HepG2 (cell line): ENCODE measurements around the gene IGFBP6. TPM values are rescaled to one million over a fixed set of nuclear protein-coding genes. Genes with fewer than 3 reads are reported as not detected.

ENCODE experiments used
- GTF3A ChIP-seq: sonication (generic); formaldehyde crosslinking; conservative IDR thresholded peaks from 2 replicates; pipeline ENCODE4 v1.4.0; 2020; ENCODE audit warnings: mild to moderate bottlenecking, missing genetic modification reagents
- HOXD1 ChIP-seq: sonication (generic); formaldehyde crosslinking; IDR thresholded peaks from 2 replicates; pipeline ENCODE4 v1.5.0; 2020; ENCODE audit warnings: missing genetic modification reagents
- MED13 ChIP-seq: sonication (generic); formaldehyde crosslinking; IDR thresholded peaks from 2 replicates; pipeline ENCODE4 v1.5.0; 2020; ENCODE audit warnings: missing genetic modification reagents
- NCOA5 ChIP-seq: sonication (generic); formaldehyde crosslinking; IDR thresholded peaks from 2 replicates; pipeline ENCODE4 v1.4.0; 2020; ENCODE audit warnings: missing genetic modification reagents
- SMYD3 ChIP-seq: sonication (generic); formaldehyde crosslinking; IDR thresholded peaks from 2 replicates; pipeline ENCODE4 v1.8.1; 2023; ENCODE audit warnings: mild to moderate bottlenecking, missing genetic modification reagents
- SOX13 ChIP-seq, 3 experiments: fragments of 450-650 bp in 1 of 3; sonication (generic) in 1 of 3; formaldehyde crosslinking in 1 of 3; IDR thresholded peaks in 2 of 3; conservative IDR thresholded peaks in 1 of 3; 2 replicates each; pipeline versions ENCODE4 v1.5.0 to v1.6.1; 2016 to 2020; ENCODE audit warnings: antibody characterized with exemption in 1 of 3, mild to moderate bottlenecking in 1 of 3, missing compliant biosample characterization in 1 of 3, missing genetic modification reagents in 1 of 3, moderate library complexity in 1 of 3
- SP4 ChIP-seq: sonication (generic); formaldehyde crosslinking; IDR thresholded peaks from 2 replicates; pipeline ENCODE4 v1.8.1; 2023; ENCODE audit warnings: mild to moderate bottlenecking, missing genetic modification reagents
- TBX3 ChIP-seq: fragments of 450-650 bp; IDR thresholded peaks from 2 replicates; pipeline ENCODE4 v1.6.1; 2017; ENCODE audit warnings: antibody characterized with exemption, mild to moderate bottlenecking, inconsistent platforms, borderline replicate concordance
- ZMAT3 ChIP-seq: sonication (generic); formaldehyde crosslinking; conservative IDR thresholded peaks from 2 replicates; pipeline ENCODE4 v1.7.0; 2021; ENCODE audit warnings: missing genetic modification reagents
- ZNF225 ChIP-seq: sonication (generic); formaldehyde crosslinking; IDR thresholded peaks from 2 replicates; pipeline ENCODE4 v1.4.0; 2020; ENCODE audit warnings: mild to moderate bottlenecking, missing genetic modification reagents
- ZNF567 ChIP-seq: sonication (generic); formaldehyde crosslinking; IDR thresholded peaks from 2 replicates; pipeline ENCODE4 v1.8.1; 2023; ENCODE audit warnings: mild to moderate bottlenecking, missing genetic modification reagents, borderline replicate concordance
- ZSCAN31 ChIP-seq: sonication (generic); formaldehyde crosslinking; IDR thresholded peaks from 2 replicates; pipeline ENCODE4 v1.5.0; 2020; ENCODE audit warnings: low read depth, mild to moderate bottlenecking, missing genetic modification reagents
- polyA plus RNA-seq, 8 experiments: library from polyadenylated mRNA; depleted of rRNA in 3 of 8; stranded (reverse) in 7 of 8; unstranded in 1 of 8; fragments of >200 nt; fragmentation: Illumina TruSeq in 4 of 8; extraction: Trizol in 4 of 8; gene quantifications; 2 replicates each; pipeline versions ENCODE4 v1.2.1 to v1.2.3, GENCODE V29; 2011 to 2016; ENCODE audit warnings: low read depth in 4 of 8, missing spikeins in 1 of 8, mixed read lengths in 1 of 8; ENCODE audit not compliant: insufficient read depth in 1 of 8
- total RNA-seq, 5 experiments: library from RNA; depleted of rRNA; stranded (reverse); fragments of >200 nt; fragmentation: Illumina TruSeq; extraction: Trizol; gene quantifications; 2 replicates each; pipeline ENCODE4 v1.2.3, GENCODE V29; 2016; ENCODE audit warnings: low read depth in 1 of 5
- TF ChIP-seq, protein P1 (sequence below): sonication (generic); formaldehyde crosslinking; IDR thresholded peaks from 2 replicates; pipeline ENCODE4 v1.5.0; 2020; ENCODE audit warnings: missing genetic modification reagents
- TF ChIP-seq, protein P2 (sequence below): IDR thresholded peaks from 2 replicates; pipeline ENCODE4 v1.6.1; 2012; ENCODE audit warnings: inconsistent platforms
- TF ChIP-seq, protein P3 (sequence below): IDR thresholded peaks from 2 replicates; pipeline ENCODE4 v1.6.1; 2016; ENCODE audit warnings: missing biosample characterization, missing genetic modification reagents, low read depth
- TF ChIP-seq, protein P4 (sequence below): sonication (generic); IDR thresholded peaks from 2 replicates; pipeline ENCODE4 v1.6.1; 2016; ENCODE audit warnings: low read depth, borderline replicate concordance
- TF ChIP-seq, protein P5 (sequence below): sonication (generic); formaldehyde crosslinking; IDR thresholded peaks from 2 replicates; pipeline ENCODE4 v1.5.0; 2020; ENCODE audit warnings: mild to moderate bottlenecking, missing genetic modification reagents, moderate library complexity
- TF ChIP-seq, protein P6 (sequence below): sonication (generic); formaldehyde crosslinking; IDR thresholded peaks from 2 replicates; pipeline ENCODE4 v1.8.0; 2022; ENCODE audit warnings: mild to moderate bottlenecking, missing genetic modification reagents, moderate library complexity
- TF ChIP-seq, protein P7 (sequence below): sonication (generic); formaldehyde crosslinking; IDR thresholded peaks from 2 replicates; pipeline ENCODE4 v1.4.0; 2020; ENCODE audit warnings: missing genetic modification reagents

IGFBP6 gene
- total and polyA plus RNA-seq, 2 of the 13 experiments (the other 11 are each of a cell fraction or from before 2014, with no cell fraction given) = 3.9 to 25.2 TPM

DNA sequence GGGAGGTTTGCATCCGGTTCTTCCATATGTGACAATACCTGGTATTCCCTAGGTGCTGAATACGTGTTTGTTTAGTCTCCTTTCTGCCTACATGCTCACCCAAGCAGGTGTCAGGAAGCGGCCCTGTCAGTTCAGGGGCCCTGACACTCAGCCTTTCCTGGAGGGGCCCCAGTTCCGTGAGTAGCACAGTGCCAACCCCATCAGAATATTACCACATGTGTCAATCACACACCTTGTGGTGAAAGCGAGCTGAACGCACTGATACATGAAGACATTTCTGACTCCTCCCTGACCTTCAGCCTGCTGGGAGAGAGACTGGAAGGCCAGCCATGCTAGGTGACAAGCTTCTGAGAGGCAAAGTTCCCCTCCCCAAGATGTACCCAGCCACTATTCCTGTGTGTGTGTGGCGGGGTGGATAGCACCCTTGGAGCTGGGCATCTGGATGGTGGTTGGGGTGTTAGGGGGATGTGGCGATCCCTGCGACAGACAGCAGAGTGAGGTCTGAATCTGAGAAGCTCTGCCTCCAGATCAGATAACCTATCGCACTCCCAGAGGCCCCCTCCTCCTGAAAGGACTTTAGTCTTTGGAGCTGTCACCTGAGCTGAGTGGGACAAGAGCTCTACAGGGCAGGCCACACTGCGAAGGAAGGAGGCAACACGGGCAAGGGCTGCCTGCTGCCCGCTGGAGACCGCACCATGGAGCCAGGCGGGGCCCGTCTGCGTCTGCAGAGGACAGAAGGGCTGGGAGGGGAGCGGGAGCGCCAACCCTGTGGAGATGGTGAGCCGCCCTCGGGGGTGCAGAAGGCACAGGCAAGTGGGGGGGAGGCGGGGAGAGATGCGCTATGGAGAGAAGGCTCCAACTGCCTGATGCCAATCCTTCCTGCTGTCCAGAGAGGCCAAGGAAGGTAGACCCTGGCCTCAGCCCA, 5.7 kb downstream of the IGFBP6 start, which contains the start of gene SOAT2 (continued):
- TF ChIP-seq, protein P1, sequence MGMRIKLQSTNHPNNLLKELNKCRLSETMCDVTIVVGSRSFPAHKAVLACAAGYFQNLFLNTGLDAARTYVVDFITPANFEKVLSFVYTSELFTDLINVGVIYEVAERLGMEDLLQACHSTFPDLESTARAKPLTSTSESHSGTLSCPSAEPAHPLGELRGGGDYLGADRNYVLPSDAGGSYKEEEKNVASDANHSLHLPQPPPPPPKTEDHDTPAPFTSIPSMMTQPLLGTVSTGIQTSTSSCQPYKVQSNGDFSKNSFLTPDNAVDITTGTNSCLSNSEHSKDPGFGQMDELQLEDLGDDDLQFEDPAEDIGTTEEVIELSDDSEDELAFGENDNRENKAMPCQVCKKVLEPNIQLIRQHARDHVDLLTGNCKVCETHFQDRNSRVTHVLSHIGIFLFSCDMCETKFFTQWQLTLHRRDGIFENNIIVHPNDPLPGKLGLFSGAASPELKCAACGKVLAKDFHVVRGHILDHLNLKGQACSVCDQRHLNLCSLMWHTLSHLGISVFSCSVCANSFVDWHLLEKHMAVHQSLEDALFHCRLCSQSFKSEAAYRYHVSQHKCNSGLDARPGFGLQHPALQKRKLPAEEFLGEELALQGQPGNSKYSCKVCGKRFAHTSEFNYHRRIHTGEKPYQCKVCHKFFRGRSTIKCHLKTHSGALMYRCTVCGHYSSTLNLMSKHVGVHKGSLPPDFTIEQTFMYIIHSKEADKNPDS (CRISPR knock-in tag) = no peak
- TF ChIP-seq SMYD3 (CRISPR knock-in tag) (no peak), MED13 (no peak), TBX3 (peak; percentile 59; the same call in 1 of the 2 replicates), ZNF225 (CRISPR knock-in tag) (no peak), ZMAT3 (CRISPR knock-in tag) (0 out of 2 replicates have a peak, but pooled peaks have one; percentile 34), ZSCAN31 (CRISPR knock-in tag) (no peak), NCOA5 (CRISPR knock-in tag) (no peak), SP4 (peak; percentile 39; the same call in 1 of the 2 replicates), HOXD1 (CRISPR knock-in tag) (no peak), GTF3A (CRISPR knock-in tag) (0 out of 2 replicates have a peak, but pooled peaks have one; percentile 73), SOX13 (IDR thresholded peaks at IDR 0.05) (0 out of 2 replicates have a peak, but pooled peaks have one; percentile 7), SOX13 (CRISPR knock-in tag; conservative IDR thresholded peaks at IDR 0.05 in 1 of 2, IDR thresholded peaks at IDR 0.05 in 1 of 2) (peak in 1 of 2 experiments; percentile 49; a peak in 1 of 4 replicates), ZNF567 (peak; percentile 57; the same call in 1 of the 2 replicates)
- TF ChIP-seq, protein P2, sequence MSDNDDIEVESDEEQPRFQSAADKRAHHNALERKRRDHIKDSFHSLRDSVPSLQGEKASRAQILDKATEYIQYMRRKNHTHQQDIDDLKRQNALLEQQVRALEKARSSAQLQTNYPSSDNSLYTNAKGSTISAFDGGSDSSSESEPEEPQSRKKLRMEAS = peak; percentile 60; the same call in 1 of the 2 replicates
- TF ChIP-seq, protein P3, sequence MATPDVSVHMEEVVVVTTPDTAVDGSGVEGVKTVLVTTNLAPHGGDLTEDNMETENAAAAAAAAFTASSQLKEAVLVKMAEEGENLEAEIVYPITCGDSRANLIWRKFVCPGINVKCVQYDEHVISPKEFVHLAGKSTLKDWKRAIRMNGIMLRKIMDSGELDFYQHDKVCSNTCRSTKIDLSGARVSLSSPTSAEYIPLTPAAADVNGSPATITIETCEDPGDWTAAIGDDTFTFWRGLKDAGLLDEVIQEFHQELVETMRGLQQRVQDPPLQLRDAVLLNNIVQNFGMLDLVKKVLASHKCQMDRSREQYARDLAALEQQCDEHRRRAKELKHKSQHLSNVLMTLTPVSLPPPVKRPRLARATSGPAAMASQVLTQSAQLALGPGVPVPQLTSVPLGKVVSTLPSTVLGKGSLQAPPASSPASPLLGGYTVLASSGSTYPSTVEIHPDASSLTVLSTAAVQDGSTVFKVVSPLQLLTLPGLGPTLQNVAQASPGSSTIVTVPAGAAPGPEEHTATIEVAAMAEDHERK = no peak
- TF ChIP-seq, protein P4, sequence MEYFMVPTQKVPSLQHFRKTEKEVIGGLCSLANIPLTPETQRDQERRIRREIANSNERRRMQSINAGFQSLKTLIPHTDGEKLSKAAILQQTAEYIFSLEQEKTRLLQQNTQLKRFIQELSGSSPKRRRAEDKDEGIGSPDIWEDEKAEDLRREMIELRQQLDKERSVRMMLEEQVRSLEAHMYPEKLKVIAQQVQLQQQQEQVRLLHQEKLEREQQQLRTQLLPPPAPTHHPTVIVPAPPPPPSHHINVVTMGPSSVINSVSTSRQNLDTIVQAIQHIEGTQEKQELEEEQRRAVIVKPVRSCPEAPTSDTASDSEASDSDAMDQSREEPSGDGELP = peak; percentile 68; the same call in 1 of the 2 replicates
- TF ChIP-seq, protein P5, sequence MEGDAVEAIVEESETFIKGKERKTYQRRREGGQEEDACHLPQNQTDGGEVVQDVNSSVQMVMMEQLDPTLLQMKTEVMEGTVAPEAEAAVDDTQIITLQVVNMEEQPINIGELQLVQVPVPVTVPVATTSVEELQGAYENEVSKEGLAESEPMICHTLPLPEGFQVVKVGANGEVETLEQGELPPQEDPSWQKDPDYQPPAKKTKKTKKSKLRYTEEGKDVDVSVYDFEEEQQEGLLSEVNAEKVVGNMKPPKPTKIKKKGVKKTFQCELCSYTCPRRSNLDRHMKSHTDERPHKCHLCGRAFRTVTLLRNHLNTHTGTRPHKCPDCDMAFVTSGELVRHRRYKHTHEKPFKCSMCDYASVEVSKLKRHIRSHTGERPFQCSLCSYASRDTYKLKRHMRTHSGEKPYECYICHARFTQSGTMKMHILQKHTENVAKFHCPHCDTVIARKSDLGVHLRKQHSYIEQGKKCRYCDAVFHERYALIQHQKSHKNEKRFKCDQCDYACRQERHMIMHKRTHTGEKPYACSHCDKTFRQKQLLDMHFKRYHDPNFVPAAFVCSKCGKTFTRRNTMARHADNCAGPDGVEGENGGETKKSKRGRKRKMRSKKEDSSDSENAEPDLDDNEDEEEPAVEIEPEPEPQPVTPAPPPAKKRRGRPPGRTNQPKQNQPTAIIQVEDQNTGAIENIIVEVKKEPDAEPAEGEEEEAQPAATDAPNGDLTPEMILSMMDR = peak; percentile 20; the same call in 1 of the 2 replicates
- TF ChIP-seq, protein P6, sequence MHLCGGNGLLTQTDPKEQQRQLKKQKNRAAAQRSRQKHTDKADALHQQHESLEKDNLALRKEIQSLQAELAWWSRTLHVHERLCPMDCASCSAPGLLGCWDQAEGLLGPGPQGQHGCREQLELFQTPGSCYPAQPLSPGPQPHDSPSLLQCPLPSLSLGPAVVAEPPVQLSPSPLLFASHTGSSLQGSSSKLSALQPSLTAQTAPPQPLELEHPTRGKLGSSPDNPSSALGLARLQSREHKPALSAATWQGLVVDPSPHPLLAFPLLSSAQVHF (CRISPR knock-in tag) = peak; percentile 83; the same call in 1 of the 2 replicates
- TF ChIP-seq, protein P7, sequence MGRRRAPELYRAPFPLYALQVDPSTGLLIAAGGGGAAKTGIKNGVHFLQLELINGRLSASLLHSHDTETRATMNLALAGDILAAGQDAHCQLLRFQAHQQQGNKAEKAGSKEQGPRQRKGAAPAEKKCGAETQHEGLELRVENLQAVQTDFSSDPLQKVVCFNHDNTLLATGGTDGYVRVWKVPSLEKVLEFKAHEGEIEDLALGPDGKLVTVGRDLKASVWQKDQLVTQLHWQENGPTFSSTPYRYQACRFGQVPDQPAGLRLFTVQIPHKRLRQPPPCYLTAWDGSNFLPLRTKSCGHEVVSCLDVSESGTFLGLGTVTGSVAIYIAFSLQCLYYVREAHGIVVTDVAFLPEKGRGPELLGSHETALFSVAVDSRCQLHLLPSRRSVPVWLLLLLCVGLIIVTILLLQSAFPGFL = no peak
